CD4-positive, alpha-beta memory T cell (primary cell): ENCODE measurements around the gene MMP17. TPM values are rescaled to one million over a fixed set of nuclear protein-coding genes. Genes with fewer than 3 reads are reported as not detected.
"Not testable (repeated sequence)": the region's sequence is repeated elsewhere in the genome, so short reads cannot be mapped to it uniquely, and the experiment has no call there.

Source experiments
- CTCF ChIA-PET: fragments of 350-600 bp; sonication (Branson Sonifier 250); formaldehyde crosslinking; loops from one replicate; lab custom pipeline; 2021; ENCODE audit warnings: inconsistent platforms; ENCODE audit not compliant: partially characterized antibody; lab: Charles Lee
- POLR2A ChIA-PET: fragments of 350-600 bp; sonication (Branson Sonifier 250); formaldehyde crosslinking; loops from one replicate; lab custom pipeline; 2021; ENCODE audit not compliant: partially characterized antibody; lab: Charles Lee
- DNase-seq, 5 donors: peaks; one replicate each; pipeline versions ENCODE4 v3.0.0 to v3.0.0-alpha.2; 2020 to 2022; ENCODE audit warnings: mixed read lengths in 1 of 5
- H3K27ac ChIP-seq: one replicate; pipeline ENCODE4 v1.7.0; 2013; ENCODE audit warnings: low read depth, low read length
- H3K27me3 ChIP-seq: 2 replicates; pipeline ENCODE4 v1.7.0; 2013; ENCODE audit warnings: mild to moderate bottlenecking, low read length, moderate library complexity; ENCODE audit not compliant: insufficient read depth
- H3K36me3 ChIP-seq: 2 replicates; pipeline ENCODE4 v1.7.0; 2013; ENCODE audit warnings: mild to moderate bottlenecking, low read length, moderate library complexity; ENCODE audit not compliant: insufficient read depth
- H3K4me1 ChIP-seq: 2 replicates; pipeline ENCODE4 v1.7.0; 2013; ENCODE audit warnings: mild to moderate bottlenecking, low read length, moderate library complexity; ENCODE audit not compliant: insufficient read depth
- H3K4me3 ChIP-seq, 2 donors: one replicate each; pipeline ENCODE4 v1.7.0; 2013; ENCODE audit warnings: low read length in 2 of 2, mild to moderate bottlenecking in 1 of 2
- H3K9me3 ChIP-seq, 2 donors: one replicate each; pipeline ENCODE4 v1.7.0; 2013; ENCODE audit warnings: low read length in 2 of 2, control low read depth in 1 of 2; ENCODE audit not compliant: control insufficient read depth in 1 of 2
- H3K27ac Mint-ChIP-seq, 7 donors: one replicate each; pipeline ENCODE4 v1.8.0; 2020 to 2021; ENCODE audit warnings: mixed read lengths in 7 of 7, mild to moderate bottlenecking in 6 of 7, inconsistent platforms in 3 of 7, moderate library complexity in 3 of 7
- H3K27me3 Mint-ChIP-seq, 2 donors: one replicate each; pipeline ENCODE4 v1.8.0; 2020 to 2021; ENCODE audit warnings: mixed read lengths in 2 of 2
- H3K36me3 Mint-ChIP-seq, 2 donors: one replicate each; pipeline ENCODE4 v1.8.0; 2020 to 2021; ENCODE audit warnings: mixed read lengths in 2 of 2, inconsistent platforms in 1 of 2, mild to moderate bottlenecking in 1 of 2
- H3K4me1 Mint-ChIP-seq, 4 donors: one replicate each; pipeline ENCODE4 v1.8.0; 2020 to 2021; ENCODE audit warnings: mixed read lengths in 4 of 4, mild to moderate bottlenecking in 1 of 4
- H3K4me3 Mint-ChIP-seq, 8 donors: one replicate each; pipeline ENCODE4 v1.8.0; 2020 to 2021; ENCODE audit warnings: mixed read lengths in 8 of 8, mild to moderate bottlenecking in 7 of 8, moderate library complexity in 6 of 8, inconsistent platforms in 3 of 8
- H3K9me3 Mint-ChIP-seq, 8 donors: one replicate each; pipeline ENCODE4 v1.8.0; 2020 to 2021; ENCODE audit warnings: mixed read lengths in 8 of 8, mild to moderate bottlenecking in 5 of 8, inconsistent platforms in 3 of 8, moderate library complexity in 1 of 8
- intact Hi-C: fragments of 100-400 bp; cut with micrococcal nuclease; formaldehyde crosslinking; loops from one replicate; pipeline ENCODE4 v1.15.1; 2023
- polyA plus RNA-seq, 2 donors: library from polyadenylated mRNA; unstranded; fragments of 300-500 nt; fragmentation: Illumina TruSeq; gene quantifications; one replicate each; pipeline ENCODE4 v1.2.3, GENCODE V29; 2021
- total RNA-seq, 2 experiments: library from RNA; stranded (reverse); gene quantifications; one replicate each; pipeline ENCODE4 v1.2.3, GENCODE V29; 2021

The MMP17 gene
- total and polyA plus RNA-seq, 4 experiments from 2014 or later: 0.32 to 0.94 TPM; not detected in 2

- H3K27me3 ChIP-seq: no peaks in the 10 kb centered on the region
- H3K4me1 ChIP-seq: no peaks in the 10 kb centered on the region
- H3K36me3 ChIP-seq: no peaks in the 10 kb centered on the region
- Mint-ChIP-seq H3K36me3 (no peaks in the 10 kb centered on the region), H3K4me3 (no peak overlapping the region), H3K4me1 (no peaks in the 10 kb centered on the region), H3K27me3 (no peaks in the 10 kb centered on the region), H3K9me3 (peaks cover 0 to 8% (median under 1%) of the 10 kb centered on the region in 8 donors), H3K27ac (no peak overlapping the region)
- intact Hi-C loops: no loop called here
- H3K27ac ChIP-seq: no peak overlapping the region
- CTCF ChIA-PET: no interaction called here
- no peak for DNase-seq
- POLR2A ChIA-PET: no interaction called here
- no peak overlapping the region for H3K4me3 ChIP-seq
- H3K9me3 ChIP-seq: no peaks in the 10 kb centered on the region
These were observed 43.5 kb downstream of the MMP17 start for GRCh38 chr12:131871677-131872076.

- Histone ChIP-seq H3K27me3 (no peaks in the 10 kb centered on the region), H3K27ac (no peak overlapping the region), H3K9me3 (no peaks in the 10 kb centered on the region), H3K4me1 (no peaks in the 10 kb centered on the region), H3K36me3 (no peaks in the 10 kb centered on the region), H3K4me3 (no peak overlapping the region)
- H3K4me3 Mint-ChIP-seq: no peak overlapping the region
- DNase-seq: no peak
- no peaks in the 10 kb centered on the region for H3K27me3 Mint-ChIP-seq
- POLR2A ChIA-PET: no interaction called here
- H3K36me3 Mint-ChIP-seq: no peaks in the 10 kb centered on the region
- H3K27ac Mint-ChIP-seq: no peak overlapping the region
- intact Hi-C loops: no loop called here
- peaks cover 0 to 8% (median under 1%) of the 10 kb centered on the region in 8 donors for H3K9me3 Mint-ChIP-seq
- CTCF ChIA-PET: no interaction called here
- H3K4me1 Mint-ChIP-seq: no peaks in the 10 kb centered on the region
These were observed 44.2 kb downstream of the MMP17 start for GRCh38 chr12:131872154-131873051.

GRCh38 chr12:131873293-131873692, 45.1 kb downstream of the MMP17 start:
- intact Hi-C loops: no loop called here
- H3K27me3 ChIP-seq: no peaks in the 10 kb centered on the region
- H3K4me3 Mint-ChIP-seq: no peak overlapping the region
- no peaks in the 10 kb centered on the region for H3K36me3 ChIP-seq
- no peak overlapping the region for H3K4me3 ChIP-seq
- peak overlapping the region in 1 of 7 donors; percentile 43 for H3K27ac Mint-ChIP-seq
- no peak overlapping the region for H3K27ac ChIP-seq
- peaks cover 0 to 8% (median under 1%) of the 10 kb centered on the region in 8 donors for H3K9me3 Mint-ChIP-seq
- no peaks in the 10 kb centered on the region for H3K4me1 ChIP-seq
- H3K4me1 Mint-ChIP-seq: no peaks in the 10 kb centered on the region
- H3K36me3 Mint-ChIP-seq: no peaks in the 10 kb centered on the region
- peaks cover 0 to 3% of the 10 kb centered on the region in 2 donors for H3K27me3 Mint-ChIP-seq
- no peaks in the 10 kb centered on the region for H3K9me3 ChIP-seq
- no peak for DNase-seq
- CTCF ChIA-PET: no interaction called here
- POLR2A ChIA-PET: no interaction called here

- POLR2A ChIA-PET, H3K27me3 ChIP-seq, DNase-seq, intact Hi-C loops, H3K36me3 Mint-ChIP-seq, CTCF ChIA-PET, H3K4me3 Mint-ChIP-seq, H3K4me3 ChIP-seq, H3K27ac ChIP-seq, H3K4me1 ChIP-seq, H3K9me3 ChIP-seq, H3K27me3 Mint-ChIP-seq, H3K4me1 Mint-ChIP-seq, H3K9me3 Mint-ChIP-seq, H3K36me3 ChIP-seq, H3K27ac Mint-ChIP-seq: not testable (repeated sequence)
These were observed 46.8 kb downstream of the MMP17 start for GRCh38 chr12:131874972-131875371.

GRCh38 chr12:131877216-131877615, 49.0 kb downstream of the MMP17 start:
- H3K4me1 Mint-ChIP-seq, H3K36me3 ChIP-seq, intact Hi-C loops, POLR2A ChIA-PET, H3K4me1 ChIP-seq, H3K36me3 Mint-ChIP-seq, H3K27me3 Mint-ChIP-seq, H3K27me3 ChIP-seq, H3K9me3 ChIP-seq, CTCF ChIA-PET, H3K9me3 Mint-ChIP-seq, H3K4me3 Mint-ChIP-seq, H3K27ac ChIP-seq, H3K4me3 ChIP-seq, DNase-seq, H3K27ac Mint-ChIP-seq: not testable (repeated sequence)

- H3K4me3 Mint-ChIP-seq, H3K4me1 Mint-ChIP-seq, H3K27ac Mint-ChIP-seq, H3K4me3 ChIP-seq, intact Hi-C loops, DNase-seq, H3K27me3 Mint-ChIP-seq, CTCF ChIA-PET, H3K9me3 ChIP-seq, POLR2A ChIA-PET, H3K4me1 ChIP-seq, H3K36me3 ChIP-seq, H3K27ac ChIP-seq, H3K27me3 ChIP-seq, H3K9me3 Mint-ChIP-seq, H3K36me3 Mint-ChIP-seq: not testable (repeated sequence)
These were observed 50.2 kb downstream of the MMP17 start for GRCh38 chr12:131878436-131878835.

- H3K36me3 ChIP-seq: no peaks in the 10 kb centered on the region
- H3K4me1 ChIP-seq: no peaks in the 10 kb centered on the region
- ChIA-PET POLR2A (no interaction called here), CTCF (no interaction called here)
- peaks cover 0 to 4% of the 10 kb centered on the region in 2 donors for H3K36me3 Mint-ChIP-seq
- no peaks in the 10 kb centered on the region for H3K9me3 ChIP-seq
- intact Hi-C loops: no loop called here
- no peaks in the 10 kb centered on the region for H3K27me3 ChIP-seq
- H3K4me3 Mint-ChIP-seq: no peak overlapping the region
- no peak overlapping the region for H3K4me3 ChIP-seq
- no peaks in the 10 kb centered on the region for H3K4me1 Mint-ChIP-seq
- H3K27ac Mint-ChIP-seq: no peak overlapping the region
- no peak overlapping the region for H3K27ac ChIP-seq
- no peak for DNase-seq
- H3K9me3 Mint-ChIP-seq: peaks cover 0 to 9% (median 5%) of the 10 kb centered on the region in 8 donors
- H3K27me3 Mint-ChIP-seq: peaks cover 2% of the 10 kb centered on the region in 2 donors
These were observed 54.8 kb downstream of the MMP17 start for GRCh38 chr12:131882804-131883520.
